HepG2 (cell line): ENCODE measurements around the gene PRIMPOL. TPM values are rescaled to one million over a fixed set of nuclear protein-coding genes. Genes with fewer than 3 reads are reported as not detected.

Source experiments
- ATAC-seq: fragments of 200-7000 bp; cut with Tn5 transposase; 3 replicates; pipeline ENCODE4 v1.9.1; 2020; ENCODE audit warnings: mild to moderate bottlenecking, moderate library complexity
- BruUV-seq: library from RNA; stranded (reverse); fragments of 400-500 nt; replicated peaks from 2 replicates; lab custom pipeline; 2021; lab: Mats Ljungman, UMichigan
- CTCF ChIA-PET: fragments of 300-600 bp; formaldehyde crosslinking; extraction: SDS; loops from one replicate; lab custom pipeline; 2021; ENCODE audit warnings: low total read pairs, inconsistent platforms, low intra/inter-chr PET ratio; lab: Yijun Ruan, JAX
- POLR2A ChIA-PET: fragments of 350-600 bp; sonication (Branson Sonifier 250); formaldehyde crosslinking; loops from one replicate; lab custom pipeline; 2020; ENCODE audit warnings: antibody characterized with exemption, inconsistent platforms; lab: Yijun Ruan, JAX
- DNase-seq: peaks from one replicate; pipeline ENCODE4 v3.0.0-alpha.2; 2015; ENCODE audit warnings: low spot score
- FAIRE-seq: peaks from 3 replicates; lab custom pipeline; 2011; peaks lifted over from hg19 to GRCh38; lab: Jason Lieb, UNC
- H2AFZ ChIP-seq: one replicate; pipeline ENCODE4 v1.6.1; 2011; ENCODE audit warnings: low read length, inconsistent platforms
- H3K27ac ChIP-seq: fragments of 300-600 bp; 3 replicates; pipeline ENCODE4 v1.8.0; 2011; ENCODE audit warnings: mixed run types, mild to moderate bottlenecking, mixed read lengths, low read length, inconsistent platforms; ENCODE audit not compliant: insufficient read depth; ENCODE audit errors: extremely low read length
- H3K27me3 ChIP-seq, 2 experiments: fragments of 200-600 bp in 1 of 2; 2 replicates in 1 of 2; 3 replicates in 1 of 2; pipeline versions ENCODE4 v1.6.0 to v1.8.0; 2011; ENCODE audit warnings: low read length in 2 of 2, mild to moderate bottlenecking in 2 of 2, moderate library complexity in 2 of 2, inconsistent platforms in 1 of 2; ENCODE audit not compliant: insufficient read depth in 2 of 2, control insufficient read depth in 1 of 2
- H3K36me3 ChIP-seq, 2 experiments: fragments of 200-600 bp in 1 of 2; replicated peaks in 1 of 2; 2 replicates in 1 of 2; 3 replicates in 1 of 2; pipeline versions ENCODE4 v1.5.1 to v1.8.0; 2011; ENCODE audit warnings: low read length in 2 of 2, inconsistent platforms in 1 of 2; ENCODE audit not compliant: insufficient read depth in 2 of 2, control insufficient read depth in 1 of 2
- H3K4me1 ChIP-seq: 2 replicates; pipeline ENCODE4 v1.5.1; 2012; ENCODE audit warnings: low read length, inconsistent platforms; ENCODE audit not compliant: insufficient read depth
- H3K4me2 ChIP-seq: 2 replicates; pipeline ENCODE4 v1.6.0; 2011; ENCODE audit warnings: low read depth, low read length, inconsistent platforms
- H3K4me3 ChIP-seq, 3 experiments: fragments of 200-600 bp in 1 of 3; sonication (generic), shearing (Covaris generic) in 1 of 3; replicated peaks in 1 of 3; 2 replicates each; pipeline ENCODE4 v1.5.1; 2011 to 2016; ENCODE audit warnings: low read length in 3 of 3, inconsistent platforms in 2 of 3, low read depth in 2 of 3, mild to moderate bottlenecking in 2 of 3, control low read depth in 1 of 3, mixed read lengths in 1 of 3; ENCODE audit not compliant: insufficient read depth in 1 of 3
- H3K79me2 ChIP-seq: one replicate; pipeline ENCODE4 v1.6.1; 2011; ENCODE audit warnings: low read length, inconsistent platforms; ENCODE audit not compliant: insufficient read depth
- H3K9ac ChIP-seq: 2 replicates; pipeline ENCODE4 v1.6.0; 2011; ENCODE audit warnings: mild to moderate bottlenecking, low read depth, low read length, inconsistent platforms; ENCODE audit not compliant: insufficient read depth
- H3K9me3 ChIP-seq: 2 replicates; pipeline ENCODE4 v1.5.1; 2012; ENCODE audit warnings: mild to moderate bottlenecking, low read length
- H4K20me1 ChIP-seq: 2 replicates; pipeline ENCODE4 v1.6.0; 2011; ENCODE audit warnings: inconsistent platforms, mild to moderate bottlenecking, low read length, moderate library complexity; ENCODE audit not compliant: insufficient read depth
- AKAP8 ChIP-seq: sonication (generic); formaldehyde crosslinking; IDR thresholded peaks from 2 replicates; pipeline ENCODE4 v1.5.1; 2020; ENCODE audit warnings: mild to moderate bottlenecking, missing genetic modification reagents
- MYC ChIP-seq: sonication (generic); formaldehyde crosslinking; IDR thresholded peaks from 2 replicates; pipeline ENCODE4 v1.9.0; 2021; ENCODE audit warnings: missing genetic modification reagents, borderline replicate concordance
- PAX8 ChIP-seq: sonication (generic); formaldehyde crosslinking; IDR thresholded peaks from 2 replicates; pipeline ENCODE4 v1.8.0; 2022; ENCODE audit warnings: mild to moderate bottlenecking, missing genetic modification reagents, borderline replicate concordance
- POLR2A ChIP-seq, 2 experiments: IDR thresholded peaks; 2 replicates each; pipeline ENCODE4 v1.6.1; 2011; ENCODE audit warnings: low read depth in 2 of 2, low read length in 2 of 2, mild to moderate bottlenecking in 1 of 2, moderate library complexity in 1 of 2; ENCODE audit not compliant: insufficient read depth in 1 of 2
- RFXANK ChIP-seq: IDR thresholded peaks from 2 replicates; pipeline ENCODE4 v1.6.1; 2016
- ZBTB40 ChIP-seq, 2 experiments: fragments of 450-650 bp in 1 of 2; sonication (generic) in 1 of 2; formaldehyde crosslinking in 1 of 2; IDR thresholded peaks; 2 replicates each; pipeline versions ENCODE4 v1.6.1 to v1.8.0; 2016 to 2022; ENCODE audit warnings: antibody characterized with exemption in 1 of 2, mild to moderate bottlenecking in 1 of 2, missing genetic modification reagents in 1 of 2
- ZBTB42 ChIP-seq: sonication (generic); formaldehyde crosslinking; IDR thresholded peaks from 2 replicates; pipeline ENCODE4 v1.5.0; 2020; ENCODE audit warnings: mild to moderate bottlenecking, missing genetic modification reagents
- ZNF234 ChIP-seq: sonication (generic); formaldehyde crosslinking; conservative IDR thresholded peaks from 2 replicates; pipeline ENCODE4 v1.5.1; 2020; ENCODE audit warnings: mild to moderate bottlenecking, missing genetic modification reagents
- WGBS: methylation state at CpG from one replicate; pipeline ENCODE4 v1.1.6; 2017; ENCODE audit warnings: low lambda C conversion rate; 5-methylcytosine and 5-hydroxymethylcytosine counted together
- in situ Hi-C: cut with HindIII; loops from 2 replicates; pipeline ENCODE4 v1.10.0; 2017; ENCODE audit warnings: low pct_unique_long_range_greater_than_20kb; ENCODE audit not compliant: extremely low pct_ligation_motif_present
- intact Hi-C: fragments of 100-400 bp; cut with micrococcal nuclease; formaldehyde crosslinking; loops from one replicate; pipeline ENCODE4 v1.10.0; 2022; ENCODE audit not compliant: unreplicated experiment
- polyA plus RNA-seq, 8 experiments: library from polyadenylated mRNA; depleted of rRNA in 3 of 8; stranded (reverse) in 7 of 8; unstranded in 1 of 8; fragments of >200 nt; fragmentation: Illumina TruSeq in 4 of 8; extraction: Trizol in 4 of 8; gene quantifications; 2 replicates each; pipeline versions ENCODE4 v1.2.1 to v1.2.3, GENCODE V29; 2011 to 2016; ENCODE audit warnings: low read depth in 4 of 8, missing spikeins in 1 of 8, mixed read lengths in 1 of 8; ENCODE audit not compliant: insufficient read depth in 1 of 8
- total RNA-seq, 5 experiments: library from RNA; depleted of rRNA; stranded (reverse); fragments of >200 nt; fragmentation: Illumina TruSeq; extraction: Trizol; gene quantifications; 2 replicates each; pipeline ENCODE4 v1.2.3, GENCODE V29; 2016; ENCODE audit warnings: low read depth in 1 of 5
- TF ChIP-seq, protein P1 (sequence below): sonication (generic); formaldehyde crosslinking; IDR thresholded peaks from 2 replicates; pipeline ENCODE4 v1.5.0; 2020; ENCODE audit warnings: mild to moderate bottlenecking, missing genetic modification reagents

PRIMPOL gene
- total and polyA plus RNA-seq, 2 of the 13 experiments (the other 11 are each of a cell fraction or from before 2014, with no cell fraction given): 7.3 to 11.0 TPM

GRCh38 chr4:184733654-184734524 is 84.4 kb downstream of the PRIMPOL start, which contains the start of gene CENPU (continued):
- TF ChIP-seq, protein P1, sequence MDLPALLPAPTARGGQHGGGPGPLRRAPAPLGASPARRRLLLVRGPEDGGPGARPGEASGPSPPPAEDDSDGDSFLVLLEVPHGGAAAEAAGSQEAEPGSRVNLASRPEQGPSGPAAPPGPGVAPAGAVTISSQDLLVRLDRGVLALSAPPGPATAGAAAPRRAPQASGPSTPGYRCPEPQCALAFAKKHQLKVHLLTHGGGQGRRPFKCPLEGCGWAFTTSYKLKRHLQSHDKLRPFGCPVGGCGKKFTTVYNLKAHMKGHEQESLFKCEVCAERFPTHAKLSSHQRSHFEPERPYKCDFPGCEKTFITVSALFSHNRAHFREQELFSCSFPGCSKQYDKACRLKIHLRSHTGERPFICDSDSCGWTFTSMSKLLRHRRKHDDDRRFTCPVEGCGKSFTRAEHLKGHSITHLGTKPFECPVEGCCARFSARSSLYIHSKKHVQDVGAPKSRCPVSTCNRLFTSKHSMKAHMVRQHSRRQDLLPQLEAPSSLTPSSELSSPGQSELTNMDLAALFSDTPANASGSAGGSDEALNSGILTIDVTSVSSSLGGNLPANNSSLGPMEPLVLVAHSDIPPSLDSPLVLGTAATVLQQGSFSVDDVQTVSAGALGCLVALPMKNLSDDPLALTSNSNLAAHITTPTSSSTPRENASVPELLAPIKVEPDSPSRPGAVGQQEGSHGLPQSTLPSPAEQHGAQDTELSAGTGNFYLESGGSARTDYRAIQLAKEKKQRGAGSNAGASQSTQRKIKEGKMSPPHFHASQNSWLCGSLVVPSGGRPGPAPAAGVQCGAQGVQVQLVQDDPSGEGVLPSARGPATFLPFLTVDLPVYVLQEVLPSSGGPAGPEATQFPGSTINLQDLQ (CRISPR knock-in tag): peak; percentile 84; the same call in 1 of the 2 replicates
- peak; percentile 70 to 80 for TF ChIP-seq POLR2A (IDR thresholded peaks at IDR 0.05; ENCODE audit: insufficient read depth in 1 of 2, low read depth in 2 of 2, low read length in 2 of 2)

- ChIA-PET POLR2A (interaction anchor here (0.5 to 2.5 kb wide), 12 partner anchors 11 to 471 kb away, joined by 3 to 12 read pairs (median 4); partner anchors contain the start of genes CASP3, PRIMPOL and SLC25A4), CTCF (no interaction called here)
- H3K4me2 ChIP-seq: peak overlapping the region; percentile 79
- 31% methylated on average over 6 of the region's 6 CpGs for WGBS
- H3K27me3 ChIP-seq: no peaks in the 10 kb centered on the region
- H3K4me1 ChIP-seq: peaks cover 42% of the 10 kb centered on the region
- FAIRE-seq (no peak), ATAC-seq (no peak), DNase-seq (no peak)
- H2AFZ ChIP-seq: peak overlapping the region; percentile 58
- H3K36me3 ChIP-seq: peaks cover 0 to 3% of the 10 kb centered on the region in 2 experiments; a peak in 2 of 5 replicates
- in situ Hi-C loops (no loop called here), intact Hi-C loops (loop anchor here (10.0 kb wide), 1 partner anchor 470 kb away; no protein-coding TSS in a partner anchor)
- H3K27ac ChIP-seq: no peak overlapping the region
- peak overlapping the region; percentile 58 for H3K9ac ChIP-seq
- H3K79me2 ChIP-seq: peaks cover 37% of the 10 kb centered on the region
- BruUV-seq: TSS peak; percentile 94
- no peaks in the 10 kb centered on the region for H3K9me3 ChIP-seq
- no peaks in the 10 kb centered on the region for H4K20me1 ChIP-seq
- peak overlapping the region; percentile 49 to 88 (median 56); a peak in 5 of 6 replicates for H3K4me3 ChIP-seq
- TF ChIP-seq ZBTB40 (IDR thresholded peaks at IDR 0.05) (no peak), ZBTB40 (CRISPR knock-in tag; IDR thresholded peaks at IDR 0.05) (no peak), ZBTB42 (CRISPR knock-in tag) (no peak), PAX8 (CRISPR knock-in tag) (no peak), RFXANK (CRISPR knock-in tag) (no peak), ZNF234 (CRISPR knock-in tag) (no peak), MYC (no peak), AKAP8 (CRISPR knock-in tag) (no peak)
These were observed 85.2 kb downstream of the PRIMPOL start for GRCh38 chr4:184734758-184735157.
